H9 (cell line): ENCODE measurements around the gene NBPF20. TPM values are rescaled to one million over a fixed set of nuclear protein-coding genes. Genes with fewer than 3 reads are reported as not detected.
"Not testable (repeated sequence)": the region's sequence is repeated elsewhere in the genome, so short reads cannot be mapped to it uniquely, and the experiment has no call there.

Experiments used
- DNase-seq: peaks from one replicate; pipeline ENCODE4 v3.0.0-alpha.2; 2017
- H2AFZ ChIP-seq: one replicate; pipeline ENCODE4 v1.6.1; 2013; ENCODE audit warnings: mild to moderate bottlenecking, low read length, control low read depth, moderate library complexity
- H2AK5ac ChIP-seq: 2 replicates; pipeline ENCODE4 v1.6.1; 2013; ENCODE audit warnings: low read length, control low read depth, mixed read lengths; ENCODE audit not compliant: insufficient read length
- H2BK120ac ChIP-seq: one replicate; pipeline ENCODE4 v1.6.1; 2013; ENCODE audit warnings: low read depth, mild to moderate bottlenecking, low read length, control low read depth, inconsistent platforms; ENCODE audit not compliant: poor library complexity, severe bottlenecking
- H2BK12ac ChIP-seq: 2 replicates; pipeline ENCODE4 v1.6.1; 2013; ENCODE audit warnings: low read length, control low read depth, mixed read lengths, low read depth; ENCODE audit not compliant: insufficient read length
- H2BK15ac ChIP-seq: 2 replicates; pipeline ENCODE4 v1.6.1; 2013; ENCODE audit warnings: low read depth, low read length, control low read depth
- H2BK20ac ChIP-seq: one replicate; pipeline ENCODE4 v1.6.1; 2013; ENCODE audit warnings: low read depth, mild to moderate bottlenecking, low read length, control low read depth, inconsistent platforms; ENCODE audit not compliant: poor library complexity, severe bottlenecking
- H2BK5ac ChIP-seq: 2 replicates; pipeline ENCODE4 v1.6.1; 2013; ENCODE audit warnings: low read length, control low read depth, mixed read lengths; ENCODE audit not compliant: insufficient read length
- H3K14ac ChIP-seq: 2 replicates; pipeline ENCODE4 v1.6.1; 2013; ENCODE audit warnings: low read length, control low read depth; ENCODE audit not compliant: insufficient read depth
- H3K18ac ChIP-seq: 2 replicates; pipeline ENCODE4 v1.6.1; 2013; ENCODE audit warnings: low read depth, mild to moderate bottlenecking, mixed read lengths, low read length, control low read depth; ENCODE audit not compliant: insufficient read length
- H3K23ac ChIP-seq: 2 replicates; pipeline ENCODE4 v1.6.1; 2013; ENCODE audit warnings: low read length, control low read depth, mixed read lengths, low read depth; ENCODE audit not compliant: insufficient read length
- H3K23me2 ChIP-seq: 2 replicates; pipeline ENCODE4 v1.6.1; 2013; ENCODE audit warnings: low read depth, mild to moderate bottlenecking, mixed read lengths, low read length, control low read depth; ENCODE audit not compliant: insufficient read length, poor library complexity, severe bottlenecking
- H3K27ac ChIP-seq: 2 replicates; pipeline ENCODE4 v1.5.1; 2013; ENCODE audit warnings: low read length, control low read depth, mixed read lengths, low read depth; ENCODE audit not compliant: insufficient read length
- H3K27me3 ChIP-seq: 2 replicates; pipeline ENCODE4 v1.6.1; 2013; ENCODE audit warnings: low read length, control low read depth, inconsistent platforms; ENCODE audit not compliant: insufficient read depth
- H3K4ac ChIP-seq: 2 replicates; pipeline ENCODE4 v1.6.1; 2013; ENCODE audit warnings: low read depth, mild to moderate bottlenecking, control low read depth, inconsistent platforms, low read length, moderate library complexity
- H3K4me1 ChIP-seq: 2 replicates; pipeline ENCODE4 v1.6.1; 2013; ENCODE audit warnings: low read length, control low read depth, inconsistent platforms; ENCODE audit not compliant: insufficient read depth
- H3K4me2 ChIP-seq: 2 replicates; pipeline ENCODE4 v1.6.1; 2013; ENCODE audit warnings: low read length, control low read depth, mixed read lengths; ENCODE audit not compliant: insufficient read length, insufficient read depth
- H3K56ac ChIP-seq: 2 replicates; pipeline ENCODE4 v1.6.1; 2013; ENCODE audit warnings: low read depth, mild to moderate bottlenecking, mixed read lengths, low read length, control low read depth; ENCODE audit not compliant: insufficient read length
- H3K79me1 ChIP-seq: 2 replicates; pipeline ENCODE4 v1.6.1; 2013; ENCODE audit warnings: low read depth, mild to moderate bottlenecking, moderate library complexity, low read length, control low read depth, inconsistent platforms; ENCODE audit not compliant: insufficient read depth, poor library complexity, severe bottlenecking
- H3K79me2 ChIP-seq: 2 replicates; pipeline ENCODE4 v1.6.1; 2013; ENCODE audit warnings: low read length, control low read depth, inconsistent platforms; ENCODE audit not compliant: insufficient read depth
- H3K9ac ChIP-seq: 2 replicates; pipeline ENCODE4 v1.6.1; 2013; ENCODE audit warnings: low read length, control low read depth, mixed read lengths; ENCODE audit not compliant: insufficient read length; ENCODE audit errors: extremely low read depth
- H3K9me3 ChIP-seq: one replicate; pipeline ENCODE4 v1.6.1; 2013; ENCODE audit warnings: low read depth, low read length, inconsistent platforms; ENCODE audit not compliant: control insufficient read depth
- H3T11ph ChIP-seq: one replicate; pipeline ENCODE4 v1.6.1; 2013; ENCODE audit warnings: mild to moderate bottlenecking, low read length, control low read depth, inconsistent platforms
- H4K20me1 ChIP-seq: one replicate; pipeline ENCODE4 v1.6.1; 2013; ENCODE audit not compliant: control insufficient read depth, insufficient read length, insufficient read depth
- H4K5ac ChIP-seq: 2 replicates; pipeline ENCODE4 v1.6.1; 2013; ENCODE audit warnings: low read depth, mild to moderate bottlenecking, mixed read lengths, low read length, control low read depth; ENCODE audit not compliant: insufficient read length
- H4K8ac ChIP-seq: replicated peaks from 2 replicates; pipeline ENCODE4 v1.6.1; 2013; ENCODE audit warnings: low read length, control low read depth, mixed read lengths, low read depth; ENCODE audit not compliant: insufficient read length
- H4K91ac ChIP-seq: 2 replicates; pipeline ENCODE4 v1.6.1; 2013; ENCODE audit warnings: low read depth, mild to moderate bottlenecking, moderate library complexity, mixed read lengths, low read length, control low read depth; ENCODE audit not compliant: insufficient read length
- H3K27ac Mint-ChIP-seq, 3 experiments: 2 replicates in 2 of 3; 3 replicates in 1 of 3; pipeline ENCODE4 v1.8.0; 2020 to 2021; ENCODE audit warnings: mixed read lengths in 3 of 3, mild to moderate bottlenecking in 1 of 3, moderate library complexity in 1 of 3
- H3K27me3 Mint-ChIP-seq: 2 replicates; pipeline ENCODE4 v1.8.0; 2021; ENCODE audit warnings: low read depth, mild to moderate bottlenecking, moderate library complexity, mixed read lengths
- H3K36me3 Mint-ChIP-seq, 3 experiments: 2 replicates in 2 of 3; 3 replicates in 1 of 3; pipeline ENCODE4 v1.8.0; 2020 to 2021; ENCODE audit warnings: low read depth in 3 of 3, mixed read lengths in 3 of 3; ENCODE audit not compliant: insufficient read depth in 1 of 3
- H3K4me1 Mint-ChIP-seq, 2 experiments: 2 replicates each; pipeline ENCODE4 v1.8.0; 2020; ENCODE audit warnings: mixed read lengths in 2 of 2
- H3K4me3 Mint-ChIP-seq, 2 experiments: 2 replicates in 1 of 2; 3 replicates in 1 of 2; pipeline ENCODE4 v1.8.0; 2020 to 2021; ENCODE audit warnings: mild to moderate bottlenecking in 2 of 2, mixed read lengths in 2 of 2, moderate library complexity in 1 of 2
- H3K9me3 Mint-ChIP-seq, 2 experiments: 2 replicates in 1 of 2; 3 replicates in 1 of 2; pipeline ENCODE4 v1.8.0; 2020; ENCODE audit warnings: mild to moderate bottlenecking in 2 of 2, mixed read lengths in 2 of 2, moderate library complexity in 1 of 2
- WGBS: extraction: QIAGEN DNeasy Blood & Tissue Kit; methylation state at CpG from one replicate; pipeline ENCODE4 v1.1.7; 2013; ENCODE audit warnings: missing lambda C conversion rate, low lambda C conversion rate, mixed read lengths; ENCODE audit not compliant: insufficient read length; ENCODE audit errors: extremely low coverage; 5-methylcytosine and 5-hydroxymethylcytosine counted together
- total RNA-seq: library from RNA; stranded (reverse); gene quantifications from 2 replicates; pipeline ENCODE4 v1.2.1, GENCODE V29; 2021

Gene NBPF20
- total RNA-seq, 1 experiment from 2014 or later: 0.28 TPM

DNA sequence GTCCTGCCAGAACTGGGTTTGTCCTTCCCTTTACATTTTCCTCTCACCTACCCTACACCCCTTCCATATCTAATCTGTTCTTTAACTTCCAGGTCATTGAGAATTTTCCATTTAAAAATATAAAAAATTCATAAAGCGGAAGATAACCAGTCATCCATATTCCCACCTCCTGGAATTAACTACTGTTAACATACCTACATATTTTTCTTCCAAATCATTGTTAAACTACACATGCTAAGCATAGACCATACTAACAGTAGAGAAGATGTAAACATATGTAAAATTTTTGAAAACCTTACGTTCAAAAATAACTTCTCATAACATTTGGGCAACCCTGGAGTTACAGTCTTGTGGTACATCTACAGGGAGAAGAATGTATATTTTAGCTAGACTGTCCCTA, 38.6 kb upstream of the NBPF20 start:
- H2AFZ ChIP-seq, H3K4me3 Mint-ChIP-seq, H3K9ac ChIP-seq, H3K4me2 ChIP-seq, H3K79me1 ChIP-seq, H3K4me1 ChIP-seq, H4K20me1 ChIP-seq, H3T11ph ChIP-seq, H2BK12ac ChIP-seq, H3K36me3 Mint-ChIP-seq, H2BK20ac ChIP-seq, H3K23me2 ChIP-seq, H3K18ac ChIP-seq, H3K4ac ChIP-seq, H2BK15ac ChIP-seq, H3K9me3 ChIP-seq, H2BK5ac ChIP-seq, H2AK5ac ChIP-seq, H3K79me2 ChIP-seq, H3K14ac ChIP-seq, H3K4me1 Mint-ChIP-seq, H2BK120ac ChIP-seq, H3K27me3 ChIP-seq, H3K27ac ChIP-seq, H3K23ac ChIP-seq, H3K56ac ChIP-seq, H3K27ac Mint-ChIP-seq, DNase-seq, H4K5ac ChIP-seq, H4K91ac ChIP-seq, H3K9me3 Mint-ChIP-seq, H4K8ac ChIP-seq: not testable (repeated sequence)
- peaks cover 29% of the 10 kb centered on the region for H3K27me3 Mint-ChIP-seq
- no CpG with 5 or more reads among the region's 2 CpGs for WGBS

DNA sequence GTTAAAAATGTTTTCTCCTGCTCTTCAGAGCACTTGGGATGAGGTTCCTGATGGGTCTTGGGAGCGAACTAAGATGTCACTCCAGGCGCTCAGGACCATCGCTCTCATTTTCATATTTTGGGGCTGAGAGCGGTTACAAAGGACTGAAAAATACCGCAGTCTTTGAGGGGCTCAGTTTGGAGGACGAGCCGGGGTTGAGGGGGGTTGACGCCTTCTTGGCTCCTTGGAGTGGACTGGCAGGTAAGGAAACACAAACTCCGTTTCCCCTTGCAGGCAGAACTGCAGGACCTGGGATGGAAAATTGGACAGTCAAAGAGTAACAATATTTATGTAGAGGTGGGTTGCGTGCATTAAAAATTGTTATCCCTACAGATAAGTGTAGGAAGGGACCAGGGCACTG, 35.3 kb upstream of the NBPF20 start:
- H3K56ac ChIP-seq, H3K4ac ChIP-seq, H3K27ac Mint-ChIP-seq, H3K27ac ChIP-seq, H3K79me2 ChIP-seq, H4K20me1 ChIP-seq, DNase-seq, H3K4me2 ChIP-seq, H2AK5ac ChIP-seq, H4K5ac ChIP-seq, H2BK20ac ChIP-seq, H3K27me3 ChIP-seq, H2AFZ ChIP-seq, H2BK15ac ChIP-seq, H3K23me2 ChIP-seq, H4K91ac ChIP-seq, H3K9ac ChIP-seq, H3K23ac ChIP-seq, H2BK5ac ChIP-seq, H3K18ac ChIP-seq, H2BK12ac ChIP-seq, H4K8ac ChIP-seq, H3K4me1 ChIP-seq, H3T11ph ChIP-seq, H3K9me3 Mint-ChIP-seq, H2BK120ac ChIP-seq, H3K4me1 Mint-ChIP-seq, H3K79me1 ChIP-seq, H3K9me3 ChIP-seq, H3K14ac ChIP-seq, H3K36me3 Mint-ChIP-seq: not testable (repeated sequence)
- Mint-ChIP-seq H3K4me3 (peak overlapping the region; percentile 67 to 86), H3K27me3 (peaks cover 38% of the 10 kb centered on the region)
- no CpG with 5 or more reads among the region's 10 CpGs for WGBS
